Effector memory CD4-positive, alpha-beta T cell (primary cell): ENCODE data around the gene SCO2.
A peak's percentile ranks its signal among the peaks of the same experiment; 100 is the strongest.
"Not testable (repeated sequence)": the region's sequence is repeated elsewhere in the genome, so short reads cannot be mapped to it uniquely, and the experiment has no call there.

Source experiments
- DNase-seq, 3 donors: peaks; one replicate each; pipeline ENCODE4 v3.0.0-alpha.2; 2020
- H3K27ac ChIP-seq: 2 replicates; pipeline ENCODE4 v1.7.0; 2013; ENCODE audit warnings: mild to moderate bottlenecking, low read length, moderate library complexity; ENCODE audit not compliant: insufficient read depth, poor library complexity, severe bottlenecking
- H3K27me3 ChIP-seq: replicated peaks from 2 replicates; pipeline ENCODE4 v1.7.0; 2013; ENCODE audit warnings: mild to moderate bottlenecking, low read length; ENCODE audit not compliant: insufficient read depth, control insufficient read depth, poor library complexity, severe bottlenecking
- H3K36me3 ChIP-seq: 2 replicates; pipeline ENCODE4 v1.7.0; 2013; ENCODE audit warnings: mild to moderate bottlenecking, low read length, moderate library complexity; ENCODE audit not compliant: control insufficient read depth, insufficient read depth
- H3K4me1 ChIP-seq: 2 replicates; pipeline ENCODE4 v1.7.0; 2013; ENCODE audit warnings: low read length, mild to moderate bottlenecking; ENCODE audit not compliant: control insufficient read depth, insufficient read depth, poor library complexity, severe bottlenecking
- H3K4me3 ChIP-seq: 2 replicates; pipeline ENCODE4 v1.7.0; 2013; ENCODE audit warnings: low read length, low read depth, mild to moderate bottlenecking; ENCODE audit not compliant: insufficient read depth, poor library complexity, severe bottlenecking
- H3K9me3 ChIP-seq: 2 replicates; pipeline ENCODE4 v1.7.0; 2013; ENCODE audit warnings: mild to moderate bottlenecking, low read length, moderate library complexity; ENCODE audit not compliant: control insufficient read depth

SCO2 gene

GRCh38 chr22:50520184-50520583 is 5.2 kb downstream of the SCO2 start:
- H3K4me1 ChIP-seq, result peaks cover 13% of the 10 kb centered on the region
- not testable (repeated sequence) for DNase-seq, H3K27ac ChIP-seq, H3K27me3 ChIP-seq, H3K9me3 ChIP-seq, H3K4me3 ChIP-seq
- H3K36me3 ChIP-seq, result peaks cover 57% of the 10 kb centered on the region

DNA sequence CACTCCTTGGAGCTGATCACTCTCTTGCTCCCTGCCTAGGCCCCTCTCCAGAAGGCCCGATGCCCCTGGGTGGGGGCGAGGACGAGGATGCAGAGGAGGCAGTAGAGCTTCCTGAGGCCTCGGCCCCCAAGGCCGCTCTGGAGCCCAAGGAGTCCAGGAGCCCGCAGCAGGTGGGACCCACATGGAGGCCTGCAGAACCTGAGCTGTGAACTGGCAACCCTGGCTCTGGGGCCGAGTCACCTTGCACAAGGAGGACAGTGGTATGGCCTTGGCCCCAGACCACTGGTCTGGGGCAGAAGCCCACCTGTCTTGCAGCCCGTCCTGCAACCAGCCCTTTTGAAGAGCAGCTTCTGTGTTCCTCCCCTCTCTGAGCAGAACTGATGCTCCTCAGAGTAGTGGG is 6.2 kb downstream of the SCO2 start:
- peaks cover 63% of the 10 kb centered on the region for H3K36me3 ChIP-seq
- no peak overlapping the region for H3K4me3 ChIP-seq
- no peaks in the 10 kb centered on the region for H3K9me3 ChIP-seq
- no peak for DNase-seq
- no peaks in the 10 kb centered on the region for H3K27me3 ChIP-seq
- H3K27ac ChIP-seq, result no peak overlapping the region
- peaks cover 2% of the 10 kb centered on the region for H3K4me1 ChIP-seq

DNA sequence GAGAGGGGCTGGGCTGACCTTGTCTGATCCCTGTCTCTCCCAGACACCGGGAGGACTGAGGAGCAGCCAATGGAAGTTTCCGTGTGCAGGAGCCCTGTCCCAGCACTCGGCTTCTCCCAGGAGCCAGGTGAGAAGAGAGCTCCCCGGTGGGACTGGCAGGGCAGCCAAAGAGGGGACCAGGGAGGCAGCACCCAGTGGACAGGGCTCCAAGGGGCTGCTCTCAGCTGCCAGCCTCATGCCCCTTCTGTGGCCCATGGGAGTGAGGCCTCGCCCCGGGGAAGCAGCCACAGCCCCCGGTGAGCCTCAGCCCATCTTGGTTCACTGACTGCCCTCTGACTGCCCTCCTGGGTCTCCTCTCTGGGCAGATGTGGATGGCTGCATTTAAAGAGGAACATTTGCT is 6.8 kb downstream of the SCO2 start:
- no peak overlapping the region for H3K27ac ChIP-seq
- no peak for DNase-seq
- no peak overlapping the region for H3K4me3 ChIP-seq
- no peaks in the 10 kb centered on the region for H3K27me3 ChIP-seq
- H3K36me3 ChIP-seq, result peaks cover 63% of the 10 kb centered on the region
- no peaks in the 10 kb centered on the region for H3K9me3 ChIP-seq
- H3K4me1 ChIP-seq, result no peaks in the 10 kb centered on the region

DNA sequence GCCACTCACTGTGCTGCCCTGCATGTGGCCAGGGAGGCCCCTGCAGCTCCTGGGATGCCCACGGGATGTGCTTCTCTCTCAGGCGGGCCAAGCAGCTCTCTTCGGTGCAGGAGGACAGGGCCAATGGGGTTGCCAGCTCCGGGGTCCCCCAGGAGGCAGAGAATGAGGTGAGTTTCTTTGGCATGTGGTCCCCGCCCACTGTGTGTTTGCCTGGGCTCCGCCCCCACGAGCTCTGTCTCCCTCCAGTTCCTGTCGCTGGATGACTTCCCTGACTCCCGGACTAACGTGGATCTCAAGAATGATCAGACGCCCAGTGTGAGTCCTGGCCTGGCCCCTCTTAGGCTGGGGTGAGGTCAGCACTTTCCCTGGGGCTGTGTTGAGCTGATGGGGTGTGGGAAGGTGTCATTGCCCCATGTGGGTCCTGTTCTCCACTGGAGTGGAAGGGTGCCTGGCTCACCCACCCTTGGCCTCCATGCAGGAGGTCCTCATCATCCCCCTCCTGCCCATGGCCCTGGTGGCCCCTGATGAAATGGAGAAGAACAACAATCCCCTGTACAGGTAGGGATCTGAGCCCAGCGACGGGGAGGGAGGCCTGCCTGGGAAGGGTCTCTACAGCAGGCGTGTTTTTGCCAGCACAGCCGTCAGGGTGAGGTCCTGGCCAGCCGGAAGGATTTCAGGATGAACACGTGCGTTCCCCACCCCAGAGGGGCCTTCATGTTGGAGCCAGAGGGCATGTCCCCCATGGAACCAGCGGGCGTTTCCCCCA is 7.7 kb downstream of the SCO2 start:
- DNase-seq, result no peak
- no peak overlapping the region for H3K4me3 ChIP-seq
- no peak overlapping the region for H3K27ac ChIP-seq
- no peaks in the 10 kb centered on the region for H3K9me3 ChIP-seq
- H3K36me3 ChIP-seq, result peaks cover 58% of the 10 kb centered on the region
- no peaks in the 10 kb centered on the region for H3K27me3 ChIP-seq
- no peaks in the 10 kb centered on the region for H3K4me1 ChIP-seq

- no peaks in the 10 kb centered on the region for H3K27me3 ChIP-seq
- no peak overlapping the region for H3K4me3 ChIP-seq
- peaks cover 56% of the 10 kb centered on the region for H3K36me3 ChIP-seq
Observed at GRCh38 chr22:50516891-50517290, 8.5 kb downstream of the SCO2 start.

DNA sequence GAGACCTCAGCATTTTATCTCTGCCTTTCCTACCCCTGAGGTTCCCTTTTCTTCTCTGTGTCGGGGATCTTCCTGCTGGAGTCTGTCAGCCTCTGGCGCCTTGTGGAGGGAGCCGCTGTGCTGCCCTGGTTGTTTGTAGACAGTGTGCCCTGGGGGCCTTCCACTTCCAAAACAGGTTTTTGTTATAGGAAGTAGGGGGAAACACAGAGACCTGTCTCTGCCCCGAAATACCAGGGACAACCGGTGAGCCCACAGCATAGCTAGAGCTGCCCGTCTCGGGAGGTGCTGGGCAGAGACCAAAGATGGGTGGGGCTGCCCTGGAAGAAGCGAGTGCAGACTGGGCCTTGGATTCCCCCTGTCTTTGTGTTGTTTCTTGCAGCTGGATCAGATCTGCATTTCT is 9.3 kb downstream of the SCO2 start:
- no peak for DNase-seq
- no peak overlapping the region for H3K27ac ChIP-seq
- H3K4me3 ChIP-seq, result no peak overlapping the region
- no peaks in the 10 kb centered on the region for H3K4me1 ChIP-seq
- H3K9me3 ChIP-seq, result no peaks in the 10 kb centered on the region
- H3K27me3 ChIP-seq, result no peaks in the 10 kb centered on the region
- peaks cover 54% of the 10 kb centered on the region for H3K36me3 ChIP-seq

More at GRCh38 chr22:50516891-50517290, 8.5 kb downstream of the SCO2 start:
- Histone ChIP-seq H3K9me3 (no peaks in the 10 kb centered on the region), H3K27ac (no peak overlapping the region), H3K4me1 (no peaks in the 10 kb centered on the region)
- DNase-seq, result no peak

- no peak for DNase-seq
- H3K9me3 ChIP-seq, result no peaks in the 10 kb centered on the region
- peaks cover 33% of the 10 kb centered on the region for H3K36me3 ChIP-seq
- H3K27ac ChIP-seq, result no peak overlapping the region
- H3K27me3 ChIP-seq, result no peaks in the 10 kb centered on the region
- peaks cover 7% of the 10 kb centered on the region for H3K4me1 ChIP-seq
- H3K4me3 ChIP-seq, result no peak overlapping the region
Observed at GRCh38 chr22:50513175-50513574, 12.2 kb downstream of the SCO2 start.

DNA sequence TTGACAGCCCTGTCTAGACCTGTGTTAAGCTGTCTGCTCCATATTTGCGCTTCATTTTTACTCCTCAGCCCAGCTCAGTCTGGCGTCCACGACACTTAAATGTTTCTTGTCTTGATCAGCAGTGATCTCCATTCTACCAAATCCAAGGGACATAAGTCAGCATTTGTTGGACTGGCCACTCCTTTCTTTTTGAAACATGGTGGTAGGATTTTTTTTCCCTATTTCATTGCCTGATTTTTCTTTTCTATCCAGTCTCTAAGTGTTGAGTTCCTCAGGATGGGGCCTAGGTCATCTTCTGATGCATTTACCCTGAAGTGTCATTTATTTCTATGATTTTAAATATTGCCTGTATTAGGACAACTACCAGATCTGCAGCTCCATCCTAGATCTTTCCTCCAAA is 16.5 kb downstream of the SCO2 start:
- H3K9me3 ChIP-seq, result no peaks in the 10 kb centered on the region
- H3K27ac ChIP-seq, result peak overlapping the region; percentile 85
- no peak for DNase-seq
- no peaks in the 10 kb centered on the region for H3K27me3 ChIP-seq
- peaks cover 26% of the 10 kb centered on the region for H3K4me1 ChIP-seq
- peak overlapping the region; percentile 83 for H3K4me3 ChIP-seq
- H3K36me3 ChIP-seq, result peaks cover 29% of the 10 kb centered on the region

- peaks cover 26% of the 10 kb centered on the region for H3K4me1 ChIP-seq
- peak in 1 of 3 donors; percentile 94 for DNase-seq
- H3K27me3 ChIP-seq, result no peaks in the 10 kb centered on the region
- H3K36me3 ChIP-seq, result peaks cover 32% of the 10 kb centered on the region
- H3K4me3 ChIP-seq, result peak within 1 kb of the TSS; percentile 95
- peak within 1 kb of the TSS; percentile 86 for H3K27ac ChIP-seq
- H3K9me3 ChIP-seq, result no peaks in the 10 kb centered on the region
Observed at GRCh38 chr22:50507991-50508884, 17.2 kb downstream of the SCO2 start, which contains the start of gene NCAPH2. Gene NCAPH2 (plus strand): TSS chr22:50508224. CDS start chr22:50508338, 114 bp downstream.
